IPS-15b (cell line): ENCODE measurements around the gene FMN2.

Experiments used
- H3K27me3 ChIP-seq: one replicate; pipeline ENCODE4 v1.6.1; 2013; ENCODE audit warnings: low read length; ENCODE audit not compliant: control insufficient read depth, insufficient read depth
- H3K36me3 ChIP-seq: one replicate; pipeline ENCODE4 v1.6.1; 2013; ENCODE audit warnings: low read length; ENCODE audit not compliant: control insufficient read depth, insufficient read depth
- H3K4me1 ChIP-seq: one replicate; pipeline ENCODE4 v1.6.1; 2013; ENCODE audit warnings: mild to moderate bottlenecking, low read length; ENCODE audit not compliant: control insufficient read depth, insufficient read depth
- H3K4me3 ChIP-seq: one replicate; pipeline ENCODE4 v1.5.1; 2013; ENCODE audit warnings: low read depth, low read length
- H3K9ac ChIP-seq: one replicate; pipeline ENCODE4 v1.6.1; 2013; ENCODE audit warnings: low read depth, mild to moderate bottlenecking, low read length
- H3K9me3 ChIP-seq: one replicate; pipeline ENCODE4 v1.6.1; 2013; ENCODE audit warnings: mild to moderate bottlenecking, low read length; ENCODE audit not compliant: control insufficient read depth, insufficient read depth

Gene FMN2

GRCh38 chr1:240424740-240425464, 333.2 kb downstream of the FMN2 start:
- H3K4me3 ChIP-seq = no peak overlapping the region
- no peak overlapping the region for H3K9ac ChIP-seq
- no peaks in the 10 kb centered on the region for H3K36me3 ChIP-seq
- H3K27me3 ChIP-seq = no peaks in the 10 kb centered on the region
- no peaks in the 10 kb centered on the region for H3K4me1 ChIP-seq
- no peaks in the 10 kb centered on the region for H3K9me3 ChIP-seq

- no peaks in the 10 kb centered on the region for H3K9me3 ChIP-seq
- H3K9ac ChIP-seq = no peak overlapping the region
- no peaks in the 10 kb centered on the region for H3K4me1 ChIP-seq
- H3K27me3 ChIP-seq = no peaks in the 10 kb centered on the region
- H3K36me3 ChIP-seq = no peaks in the 10 kb centered on the region
- no peak overlapping the region for H3K4me3 ChIP-seq
These were observed 334.4 kb downstream of the FMN2 start for GRCh38 chr1:240426051-240426450.

GRCh38 chr1:240435996-240436566, 344.4 kb downstream of the FMN2 start:
- no peaks in the 10 kb centered on the region for H3K9me3 ChIP-seq
- H3K4me1 ChIP-seq = no peaks in the 10 kb centered on the region
- H3K36me3 ChIP-seq = no peaks in the 10 kb centered on the region
- H3K9ac ChIP-seq = no peak overlapping the region
- H3K27me3 ChIP-seq = no peaks in the 10 kb centered on the region
- H3K4me3 ChIP-seq = no peak overlapping the region

- Histone ChIP-seq H3K4me3 (no peak overlapping the region), H3K27me3 (no peaks in the 10 kb centered on the region), H3K36me3 (no peaks in the 10 kb centered on the region), H3K4me1 (no peaks in the 10 kb centered on the region), H3K9me3 (no peaks in the 10 kb centered on the region), H3K9ac (no peak overlapping the region)
These were observed 350.0 kb downstream of the FMN2 start for GRCh38 chr1:240441669-240442068.

GRCh38 chr1:240445369-240445768, 353.7 kb downstream of the FMN2 start:
- Histone ChIP-seq H3K27me3 (no peaks in the 10 kb centered on the region), H3K9me3 (no peaks in the 10 kb centered on the region), H3K4me1 (no peaks in the 10 kb centered on the region), H3K36me3 (no peaks in the 10 kb centered on the region), H3K4me3 (no peak overlapping the region), H3K9ac (no peak overlapping the region)

GRCh38 chr1:240455228-240455821, 363.6 kb downstream of the FMN2 start:
- Histone ChIP-seq H3K27me3 (no peaks in the 10 kb centered on the region), H3K9me3 (no peaks in the 10 kb centered on the region), H3K4me3 (no peak overlapping the region), H3K36me3 (no peaks in the 10 kb centered on the region), H3K4me1 (no peaks in the 10 kb centered on the region), H3K9ac (no peak overlapping the region)

- H3K36me3 ChIP-seq = no peaks in the 10 kb centered on the region
- no peak overlapping the region for H3K9ac ChIP-seq
- H3K9me3 ChIP-seq = no peaks in the 10 kb centered on the region
- no peak overlapping the region for H3K4me3 ChIP-seq
- H3K27me3 ChIP-seq = no peaks in the 10 kb centered on the region
- H3K4me1 ChIP-seq = no peaks in the 10 kb centered on the region
These were observed 365.5 kb downstream of the FMN2 start for GRCh38 chr1:240457203-240457602.

- no peaks in the 10 kb centered on the region for H3K36me3 ChIP-seq
- no peaks in the 10 kb centered on the region for H3K9me3 ChIP-seq
- H3K9ac ChIP-seq = no peak overlapping the region
- H3K4me3 ChIP-seq = no peak overlapping the region
- peaks cover 4% of the 10 kb centered on the region for H3K4me1 ChIP-seq
- H3K27me3 ChIP-seq = no peaks in the 10 kb centered on the region
These were observed 370.6 kb downstream of the FMN2 start for GRCh38 chr1:240462277-240462676.

GRCh38 chr1:240462766-240463395, 371.2 kb downstream of the FMN2 start:
- H3K4me3 ChIP-seq = no peak overlapping the region
- no peaks in the 10 kb centered on the region for H3K9me3 ChIP-seq
- H3K36me3 ChIP-seq = no peaks in the 10 kb centered on the region
- H3K27me3 ChIP-seq = no peaks in the 10 kb centered on the region
- H3K4me1 ChIP-seq = peaks cover 4% of the 10 kb centered on the region
- no peak overlapping the region for H3K9ac ChIP-seq

GRCh38 chr1:240464099-240464498, 372.4 kb downstream of the FMN2 start:
- Histone ChIP-seq H3K36me3 (no peaks in the 10 kb centered on the region), H3K9ac (no peak overlapping the region), H3K4me3 (no peak overlapping the region), H3K9me3 (no peaks in the 10 kb centered on the region), H3K27me3 (no peaks in the 10 kb centered on the region), H3K4me1 (peaks cover 4% of the 10 kb centered on the region)

- Histone ChIP-seq H3K36me3 (no peaks in the 10 kb centered on the region), H3K4me1 (peaks cover 4% of the 10 kb centered on the region), H3K4me3 (no peak overlapping the region), H3K27me3 (no peaks in the 10 kb centered on the region), H3K9ac (no peak overlapping the region), H3K9me3 (no peaks in the 10 kb centered on the region)
These were observed 373.9 kb downstream of the FMN2 start for GRCh38 chr1:240465531-240465940.

- Histone ChIP-seq H3K4me1 (peaks cover 4% of the 10 kb centered on the region), H3K36me3 (no peaks in the 10 kb centered on the region), H3K27me3 (no peaks in the 10 kb centered on the region), H3K4me3 (no peak overlapping the region), H3K9me3 (no peaks in the 10 kb centered on the region), H3K9ac (no peak overlapping the region)
These were observed 374.8 kb downstream of the FMN2 start for GRCh38 chr1:240466509-240466908.
